Osteoblast (primary cell): ENCODE data around the gene TARBP1. TPM values are rescaled to one million over a fixed set of nuclear protein-coding genes. Genes with fewer than 3 reads are reported as not detected.

Source experiments
- DNase-seq: peaks from one replicate; pipeline ENCODE4 v3.0.0; 2011; ENCODE audit warnings: low spot score, mixed read lengths; ENCODE audit not compliant: insufficient read length; ENCODE audit errors: missing footprints
- H2AFZ ChIP-seq: 2 replicates; pipeline ENCODE4 v1.6.0; 2011; ENCODE audit warnings: mild to moderate bottlenecking, low read length
- H3K27ac ChIP-seq: 2 replicates; pipeline ENCODE4 v1.5.1; 2011; ENCODE audit warnings: mild to moderate bottlenecking, low read depth, low read length, moderate library complexity
- H3K27me3 ChIP-seq: 2 replicates; pipeline ENCODE4 v1.6.0; 2012; ENCODE audit warnings: mild to moderate bottlenecking, control low read depth, inconsistent platforms, low read length, moderate library complexity; ENCODE audit not compliant: insufficient read depth
- H3K36me3 ChIP-seq: 2 replicates; pipeline ENCODE4 v1.5.1; 2011; ENCODE audit warnings: mild to moderate bottlenecking, low read length, control low read depth, moderate library complexity; ENCODE audit not compliant: insufficient read depth
- H3K4me1 ChIP-seq: 2 replicates; pipeline ENCODE4 v1.5.1; 2011; ENCODE audit warnings: mild to moderate bottlenecking, low read length, control low read depth, moderate library complexity; ENCODE audit not compliant: insufficient read depth
- H3K4me2 ChIP-seq: 2 replicates; pipeline ENCODE4 v1.6.0; 2011; ENCODE audit warnings: mild to moderate bottlenecking, low read length; ENCODE audit not compliant: insufficient read depth
- H3K4me3 ChIP-seq: fragments of 200-600 bp; sonication (generic); 3 replicates; pipeline ENCODE4 v1.5.1; 2012; ENCODE audit warnings: mild to moderate bottlenecking, low read length, inconsistent platforms; ENCODE audit not compliant: insufficient read depth
- H3K79me2 ChIP-seq: 2 replicates; pipeline ENCODE4 v1.6.0; 2012; ENCODE audit warnings: mild to moderate bottlenecking, low read length, control low read depth, inconsistent platforms; ENCODE audit not compliant: insufficient read depth
- H3K9me3 ChIP-seq: 2 replicates; pipeline ENCODE4 v1.5.1; 2011; ENCODE audit warnings: low read depth, low read length, control low read depth
- H4K20me1 ChIP-seq: 2 replicates; pipeline ENCODE4 v1.6.0; 2012; ENCODE audit warnings: mild to moderate bottlenecking, low read length, control low read depth; ENCODE audit not compliant: insufficient read depth
- CTCF ChIP-seq: IDR thresholded peaks from 2 replicates; pipeline ENCODE4 v1.5.1; 2011; ENCODE audit warnings: mild to moderate bottlenecking, low read depth, low read length, moderate library complexity; ENCODE audit errors: extremely low read depth
- total RNA-seq: library from RNA; depleted of rRNA; stranded (reverse); fragments of >200 nt; gene quantifications from 2 replicates; pipeline ENCODE4 v1.2.3, GENCODE V29; 2012

The TARBP1 gene
- total RNA-seq, 1 donor, result 29.7 TPM

GRCh38 chr1:234369033-234369430, 109.9 kb downstream of the TARBP1 start:
- peaks cover 11% of the 10 kb centered on the region for H3K4me1 ChIP-seq
- no peak overlapping the region for H3K27ac ChIP-seq
- no peak overlapping the region for H2AFZ ChIP-seq

GRCh38 chr1:234368320-234369032, 110.5 kb downstream of the TARBP1 start:
- H2AFZ ChIP-seq, result peak overlapping the region; percentile 33

More at GRCh38 chr1:234369033-234369430, 109.9 kb downstream of the TARBP1 start:
- H3K9me3 ChIP-seq, result no peaks in the 10 kb centered on the region
- no peak overlapping the region for H3K4me3 ChIP-seq
- no peak for DNase-seq
- peaks cover 2% of the 10 kb centered on the region for H3K27me3 ChIP-seq
- H3K79me2 ChIP-seq, result peaks cover 10% of the 10 kb centered on the region
- H4K20me1 ChIP-seq, result no peaks in the 10 kb centered on the region
- no peaks in the 10 kb centered on the region for H3K36me3 ChIP-seq
- TF ChIP-seq CTCF, result no peak
- H3K4me2 ChIP-seq, result no peak overlapping the region

DNA sequence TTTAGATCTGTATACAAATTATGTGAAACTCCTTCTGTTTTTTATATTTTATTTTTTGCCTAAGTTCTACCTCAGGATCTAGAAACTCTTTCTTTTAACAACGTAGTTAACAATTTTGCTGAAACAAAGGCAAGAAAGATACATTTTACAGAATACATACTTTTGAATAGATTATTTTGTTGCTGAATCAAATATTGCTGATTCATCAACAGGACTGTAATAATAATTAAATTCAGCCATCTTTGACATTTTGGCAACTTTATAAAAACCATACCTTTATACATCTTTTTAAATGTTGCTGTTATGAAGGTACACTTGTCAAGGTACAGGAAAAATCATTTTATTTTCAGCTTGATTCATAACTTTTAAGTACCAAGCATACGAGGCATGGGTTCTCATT, 116.4 kb downstream of the TARBP1 start:
- Histone ChIP-seq H3K79me2 (no peaks in the 10 kb centered on the region), H4K20me1 (no peaks in the 10 kb centered on the region), H2AFZ (no peak overlapping the region), H3K9me3 (no peaks in the 10 kb centered on the region), H3K36me3 (no peaks in the 10 kb centered on the region), H3K4me1 (no peaks in the 10 kb centered on the region), H3K4me3 (no peak overlapping the region), H3K27ac (no peak overlapping the region), H3K27me3 (peaks cover 3% of the 10 kb centered on the region), H3K4me2 (no peak overlapping the region)
- no peak for DNase-seq
- TF ChIP-seq CTCF, result no peak

More at GRCh38 chr1:234368320-234369032, 110.5 kb downstream of the TARBP1 start:
- H4K20me1 ChIP-seq, result no peaks in the 10 kb centered on the region
- no peak for TF ChIP-seq CTCF
- no peak overlapping the region for H3K27ac ChIP-seq
- no peaks in the 10 kb centered on the region for H3K9me3 ChIP-seq
- no peak for DNase-seq
- peaks cover 2% of the 10 kb centered on the region for H3K27me3 ChIP-seq
- no peak overlapping the region for H3K4me2 ChIP-seq
- H3K36me3 ChIP-seq, result no peaks in the 10 kb centered on the region
- H3K79me2 ChIP-seq, result peaks cover 4% of the 10 kb centered on the region
- no peak overlapping the region for H3K4me3 ChIP-seq
- H3K4me1 ChIP-seq, result peaks cover 8% of the 10 kb centered on the region

DNA sequence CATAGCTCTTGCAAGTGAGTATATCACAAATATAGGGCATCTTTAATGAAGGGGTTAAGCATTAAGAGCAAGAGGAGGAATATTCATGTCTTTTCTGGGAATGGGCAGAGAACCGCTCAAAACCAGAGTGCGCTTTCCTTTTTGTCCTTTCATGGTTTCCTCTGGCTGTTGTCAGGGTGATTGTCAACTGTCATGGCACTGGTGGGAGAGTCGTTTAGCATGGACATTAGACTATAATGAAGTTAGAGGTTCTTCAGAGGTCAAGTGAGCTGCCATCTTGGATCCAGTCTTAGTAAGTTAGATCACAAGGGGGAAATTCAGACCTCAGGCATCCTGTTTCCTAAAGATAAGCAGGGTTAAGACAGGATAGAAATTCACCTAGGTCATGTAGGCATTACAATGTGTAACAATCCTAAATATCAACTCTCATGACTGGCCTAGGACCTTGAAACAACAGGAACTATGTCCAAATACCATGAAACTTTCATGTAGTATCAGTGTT, 117.8 kb downstream of the TARBP1 start:
- TF ChIP-seq CTCF, result no peak
- Histone ChIP-seq H4K20me1 (no peaks in the 10 kb centered on the region), H3K27me3 (peaks cover 7% of the 10 kb centered on the region)

More for the DNA sequence above, 117.8 kb downstream of the TARBP1 start:
- no peak overlapping the region for H2AFZ ChIP-seq
- H3K36me3 ChIP-seq, result no peaks in the 10 kb centered on the region
- no peaks in the 10 kb centered on the region for H3K9me3 ChIP-seq
- H3K4me3 ChIP-seq, result no peak overlapping the region
- H3K79me2 ChIP-seq, result no peaks in the 10 kb centered on the region
- H3K4me1 ChIP-seq, result no peaks in the 10 kb centered on the region
- H3K27ac ChIP-seq, result no peak overlapping the region
- no peak overlapping the region for H3K4me2 ChIP-seq
- DNase-seq, result no peak
